GM18508 (cell line): ENCODE data around the gene TMEM170B.

Experiments
- ATAC-seq: cut with Tn5 transposase; IDR thresholded peaks from one replicate; pipeline ENCODE4 v1.9.1; 2021; ENCODE audit warnings: moderate number of reproducible peaks; ENCODE audit not compliant: insufficient read depth, unreplicated experiment

The TMEM170B gene

GRCh38 chr6:11609324-11610071, 71.9 kb downstream of the TMEM170B start:
- ATAC-seq, result no peak

DNA sequence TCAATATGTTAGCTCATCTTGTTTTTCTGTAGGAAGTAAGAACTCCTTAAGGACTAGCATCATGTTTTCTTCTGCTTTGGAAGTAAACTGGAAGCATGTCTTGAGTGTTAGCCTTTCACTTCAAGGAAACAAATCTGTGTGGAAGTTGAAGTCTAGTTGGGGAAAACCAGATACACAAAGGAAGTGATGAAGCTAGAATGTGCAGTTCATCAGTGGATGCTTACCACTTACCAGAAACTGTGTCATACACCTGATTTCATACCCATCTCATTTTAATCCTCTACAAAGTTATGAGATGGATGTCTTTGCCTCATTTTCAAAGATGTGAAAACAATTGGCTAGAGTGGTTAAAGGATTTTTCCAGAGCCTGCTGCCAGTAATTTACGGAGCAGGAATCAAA, 75.8 kb downstream of the TMEM170B start:
- ATAC-seq, result no peak

GRCh38 chr6:11613858-11614257, 76.3 kb downstream of the TMEM170B start:
- no peak for ATAC-seq

DNA sequence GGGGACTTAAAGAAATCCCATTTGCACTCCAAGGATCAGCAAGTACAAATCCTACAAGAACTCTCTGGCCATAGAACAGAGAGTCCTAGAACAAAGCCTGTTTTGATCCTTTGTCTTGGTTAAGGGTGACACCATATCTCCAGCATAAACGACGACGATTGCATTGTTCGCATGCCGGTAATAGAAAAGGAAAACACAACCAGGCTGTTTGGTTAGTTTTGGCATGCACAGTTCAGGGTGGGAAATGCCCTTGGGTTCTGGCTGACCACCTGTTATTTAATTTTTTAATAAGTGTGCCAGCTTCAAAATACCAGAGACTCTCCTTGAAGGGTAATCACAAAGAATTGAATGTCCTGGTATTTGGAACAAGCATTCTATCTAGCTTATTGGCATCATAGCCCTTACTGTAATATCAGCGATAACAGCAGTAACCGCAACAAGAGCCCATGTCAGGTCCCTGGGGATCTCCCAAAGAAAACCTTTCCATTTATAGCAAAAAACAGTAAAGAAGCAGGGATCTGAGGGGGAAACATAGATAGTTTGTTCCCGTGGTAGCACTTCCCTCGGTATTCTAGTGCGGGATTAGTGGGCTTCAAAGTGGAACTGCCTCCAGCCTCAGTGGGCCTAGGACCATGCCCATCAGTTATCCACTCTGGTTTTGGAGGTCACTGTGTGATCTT, 77.1 kb downstream of the TMEM170B start:
- no peak for ATAC-seq

DNA sequence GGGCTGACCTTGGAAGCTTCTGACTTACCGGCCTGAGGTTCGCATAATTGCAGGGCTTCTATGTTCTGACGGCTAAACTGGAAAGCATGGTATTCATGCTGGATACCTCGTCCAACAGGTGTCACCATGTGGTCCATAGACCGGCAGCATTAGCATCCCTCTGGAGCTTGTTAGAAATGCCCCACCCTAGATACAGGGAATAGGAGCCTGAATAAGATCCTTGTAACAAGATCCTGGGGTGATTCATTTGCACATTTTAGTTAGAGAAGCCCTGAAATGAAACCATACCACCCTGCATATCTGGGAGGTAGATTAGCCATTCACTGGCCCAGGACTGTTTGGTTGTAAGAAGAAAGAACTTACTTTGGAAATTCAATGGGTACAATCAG, 77.7 kb downstream of the TMEM170B start:
- no peak for ATAC-seq

GRCh38 chr6:11616200-11616611, 78.7 kb downstream of the TMEM170B start:
- ATAC-seq, result no peak

GRCh38 chr6:11618533-11618932, 81.0 kb downstream of the TMEM170B start:
- no peak for ATAC-seq

- ATAC-seq, result no peak
Measured at GRCh38 chr6:11621119-11621518, 83.6 kb downstream of the TMEM170B start.

GRCh38 chr6:11622156-11622555, 84.6 kb downstream of the TMEM170B start:
- ATAC-seq, result no peak

DNA sequence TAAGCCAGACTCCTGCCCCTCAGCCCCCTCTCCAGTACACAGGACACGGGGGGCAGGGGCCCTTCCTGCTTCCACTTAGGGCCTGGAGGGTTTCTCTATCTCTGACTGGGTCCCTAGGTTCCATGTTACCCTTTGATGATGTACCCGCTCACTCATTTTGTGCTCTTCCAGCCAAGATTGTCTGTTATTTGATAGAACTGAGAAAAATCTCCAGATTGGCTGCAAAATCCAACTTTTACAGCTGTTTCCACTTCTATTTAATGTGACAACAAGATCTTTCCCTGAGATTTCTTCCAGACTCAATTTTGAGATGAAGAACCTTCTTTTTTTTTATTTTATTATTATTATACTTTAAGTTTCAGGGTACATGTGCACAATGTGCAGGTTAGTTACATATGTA, 85.7 kb downstream of the TMEM170B start:
- ATAC-seq, result no peak

DNA sequence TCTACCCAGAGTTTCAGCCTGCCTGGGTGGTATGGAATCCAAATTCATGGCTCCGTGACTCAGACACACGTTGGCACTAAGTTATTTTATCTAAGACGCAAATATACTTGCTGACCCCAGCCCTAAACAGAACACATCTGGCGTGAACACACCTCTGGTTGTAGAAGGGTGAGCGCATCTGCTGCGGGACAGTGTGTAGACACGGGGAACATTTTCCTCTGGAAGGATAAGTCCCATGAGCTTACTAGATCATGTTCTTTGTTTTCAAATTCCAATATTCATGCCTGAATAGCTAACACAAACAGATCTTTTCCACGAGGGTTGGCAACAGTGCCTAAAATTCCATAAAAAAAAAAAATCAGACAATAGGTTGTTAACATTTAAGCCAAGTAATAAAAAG, 87.8 kb downstream of the TMEM170B start:
- ATAC-seq, result no peak

- no peak for ATAC-seq
Measured at GRCh38 chr6:11626356-11626755, 88.8 kb downstream of the TMEM170B start.

GRCh38 chr6:11628562-11628961, 91.0 kb downstream of the TMEM170B start:
- no peak for ATAC-seq

GRCh38 chr6:11631008-11631407, 93.5 kb downstream of the TMEM170B start:
- ATAC-seq, result no peak

DNA sequence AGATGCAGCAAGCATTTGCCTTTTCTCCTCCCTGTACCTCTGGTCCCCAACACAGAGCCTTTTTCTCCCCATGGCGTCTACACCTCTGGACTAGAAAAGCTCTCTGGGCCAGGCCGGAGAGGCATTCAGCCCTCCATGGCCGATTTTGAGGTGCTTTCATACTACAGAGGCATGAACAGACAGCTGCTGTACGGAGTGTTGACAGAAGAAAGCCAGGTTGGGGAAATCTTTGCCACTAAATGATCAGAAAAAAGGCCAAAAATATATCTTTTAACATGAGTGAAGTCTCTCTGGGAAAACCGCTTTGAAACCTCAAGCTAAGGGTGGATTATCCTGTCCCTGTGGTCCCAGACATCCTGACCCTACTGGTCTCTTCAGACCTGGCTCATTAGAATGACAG, 94.0 kb downstream of the TMEM170B start:
- ATAC-seq, result no peak

DNA sequence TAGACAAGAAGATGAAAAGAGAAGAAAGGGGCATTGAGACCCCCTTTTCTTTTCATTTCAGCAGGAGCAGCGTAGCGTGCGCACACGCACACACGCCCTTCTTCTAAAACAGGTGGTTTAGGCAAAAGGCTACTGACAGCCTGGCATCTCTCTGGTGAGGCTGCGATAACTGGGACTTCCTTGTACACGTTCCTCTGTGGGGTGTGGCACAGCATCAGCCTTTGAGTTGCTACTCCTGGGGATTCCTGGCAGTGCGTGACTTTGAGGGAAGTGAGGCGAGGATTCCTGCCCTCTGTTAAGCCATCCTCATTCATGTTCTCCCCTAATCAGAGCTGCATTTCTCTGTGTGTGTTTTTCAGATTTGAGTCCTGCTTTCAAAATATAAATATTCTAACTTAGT, 94.7 kb downstream of the TMEM170B start:
- no peak for ATAC-seq

- ATAC-seq, result no peak
Measured at GRCh38 chr6:11632795-11633511, 95.4 kb downstream of the TMEM170B start.
